GM21515 (cell line): Measurements from ENCODE around the gene MAPK1.
"Not testable (repeated sequence)": the region's sequence is repeated elsewhere in the genome, so short reads cannot be mapped to it uniquely, and the experiment has no call there.

ENCODE experiments used
- ATAC-seq: cut with Tn5 transposase; IDR thresholded peaks from one replicate; pipeline ENCODE4 v1.9.1; 2021; ENCODE audit not compliant: unreplicated experiment

Gene MAPK1

DNA sequence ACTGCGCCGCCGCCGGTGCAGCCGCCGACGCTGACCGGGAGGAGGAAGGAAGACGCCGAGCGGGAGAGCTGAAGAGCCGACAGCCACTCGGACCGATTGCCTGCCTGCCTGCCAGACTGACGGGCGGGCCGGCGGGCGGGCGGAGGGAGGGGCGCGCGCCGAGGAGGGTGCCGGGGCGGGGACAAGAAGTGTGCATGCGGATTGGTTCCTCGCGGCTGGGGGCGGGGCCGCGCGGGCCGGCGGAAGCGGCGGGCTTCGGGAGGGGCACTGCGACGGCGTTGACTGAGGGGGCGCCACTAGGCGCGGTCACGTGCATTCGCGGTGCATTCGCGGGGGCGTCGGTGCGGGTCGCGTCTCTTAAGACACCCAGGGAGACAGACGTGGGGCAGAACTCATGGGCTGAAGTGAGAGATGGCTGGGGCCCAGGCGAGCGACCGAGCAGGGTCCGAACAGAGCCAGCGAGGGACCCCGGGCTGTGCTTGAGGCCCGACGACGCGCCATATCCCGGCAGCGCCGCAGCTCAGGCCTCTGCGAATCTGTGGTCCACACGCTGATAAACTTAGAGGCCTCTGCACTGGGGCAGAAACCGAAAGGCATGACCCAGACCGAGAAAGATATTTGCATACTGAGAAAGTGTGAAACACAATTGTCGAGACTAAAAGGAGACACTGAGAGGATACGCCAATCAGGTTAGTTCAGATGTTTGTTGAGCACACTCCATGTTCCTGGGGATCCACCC lies at the start of gene MAPK1:
MAPK1 (minus strand) TSS at position 118 of the 739 bp plus-strand sequence. CDS start 205 bp downstream, outside the sequence.
- ATAC-seq, result peak; percentile 74

DNA sequence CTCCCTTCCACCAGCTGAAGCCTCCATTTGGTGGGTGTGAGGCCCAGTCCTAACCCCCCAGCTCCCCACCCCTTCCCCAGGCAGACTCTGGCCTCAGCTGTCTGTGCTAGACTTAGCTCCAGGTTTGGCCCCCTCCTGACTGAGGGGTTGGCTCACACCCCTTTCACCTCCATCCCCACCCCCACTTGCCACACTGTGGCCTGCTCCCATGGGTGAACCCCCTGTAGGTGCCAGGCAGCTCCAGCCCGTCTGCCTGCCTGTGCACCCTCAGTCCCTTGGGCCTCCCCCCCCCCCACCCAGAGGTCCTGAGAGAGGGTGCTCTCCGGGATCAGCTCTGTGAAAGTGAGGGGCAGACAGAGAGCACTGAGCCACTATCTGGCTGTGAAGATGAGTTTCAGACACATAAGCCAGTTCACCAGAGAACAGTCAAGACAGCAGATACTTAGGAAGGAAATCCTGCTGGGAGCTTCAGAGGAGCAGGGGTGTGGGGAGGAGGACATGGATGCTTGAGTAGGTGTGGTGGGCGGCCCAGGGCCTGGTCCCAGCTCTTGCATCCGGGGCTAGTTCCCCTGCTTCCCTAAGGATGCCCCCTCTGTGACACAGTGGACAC lies 49.0 kb upstream of the MAPK1 start:
- ATAC-seq, result no peak

DNA sequence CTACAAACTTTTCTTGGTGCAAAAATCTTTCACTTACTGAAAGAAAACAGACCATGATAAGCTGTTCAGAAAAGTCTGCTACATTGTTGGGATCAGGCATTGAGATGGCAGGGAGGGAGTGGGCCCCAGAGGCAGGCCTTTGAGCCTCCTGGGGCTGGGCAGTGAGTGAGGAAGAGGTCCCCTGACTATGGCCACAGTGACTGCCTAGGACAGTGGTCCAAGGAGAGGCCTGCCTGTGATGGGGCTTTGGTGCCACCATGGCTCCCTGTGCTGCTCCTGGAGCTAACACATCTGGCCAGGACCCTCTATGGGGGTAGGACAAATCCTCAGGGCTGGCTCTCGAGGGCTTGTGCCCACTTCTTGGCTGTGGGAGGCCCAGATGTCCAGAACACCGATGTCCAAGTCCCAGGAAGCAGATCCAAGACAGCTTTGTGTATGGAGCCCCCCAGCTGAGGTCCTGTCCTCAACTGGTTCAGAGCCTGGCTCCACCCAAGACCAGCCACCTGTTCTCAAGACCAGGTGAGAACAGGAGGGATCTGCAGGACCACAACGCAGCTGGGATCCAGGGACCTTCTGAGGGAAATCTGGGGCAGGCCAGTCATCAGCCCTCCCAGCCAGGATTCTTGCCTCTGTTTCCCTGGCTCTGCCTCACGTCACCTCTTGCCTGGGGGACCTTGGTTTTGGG lies 48.3 kb upstream of the MAPK1 start:
- ATAC-seq, result no peak

DNA sequence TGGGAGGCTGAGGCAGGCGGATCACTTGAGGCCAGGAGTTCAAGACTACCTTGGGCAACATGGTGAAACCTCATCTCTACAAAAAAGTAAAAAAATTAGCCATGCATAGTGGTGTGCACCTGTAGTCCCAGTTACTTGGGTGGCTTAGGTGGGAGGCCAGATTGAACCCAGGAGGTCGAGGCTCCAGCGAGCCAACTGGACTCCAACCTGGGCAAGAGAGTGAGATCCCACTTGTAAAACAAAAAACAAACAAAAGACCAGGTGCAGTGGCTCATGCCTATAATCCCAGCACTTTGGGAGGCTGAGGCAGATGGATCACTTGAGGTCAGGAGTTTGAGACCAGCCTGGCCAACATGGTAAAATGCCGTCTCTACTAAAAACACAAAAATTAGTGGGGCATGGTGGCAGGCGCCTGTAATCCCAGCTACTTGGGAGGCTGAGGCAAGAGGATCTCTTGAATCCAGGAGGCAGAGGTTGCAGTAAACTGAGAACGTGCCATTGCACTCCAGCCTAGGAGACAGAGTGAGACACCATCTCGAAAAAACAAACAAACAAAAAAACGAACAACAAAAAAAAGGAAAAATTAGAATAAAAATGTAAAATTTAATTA lies 46.7 kb upstream of the MAPK1 start:
- not testable (repeated sequence) for ATAC-seq

DNA sequence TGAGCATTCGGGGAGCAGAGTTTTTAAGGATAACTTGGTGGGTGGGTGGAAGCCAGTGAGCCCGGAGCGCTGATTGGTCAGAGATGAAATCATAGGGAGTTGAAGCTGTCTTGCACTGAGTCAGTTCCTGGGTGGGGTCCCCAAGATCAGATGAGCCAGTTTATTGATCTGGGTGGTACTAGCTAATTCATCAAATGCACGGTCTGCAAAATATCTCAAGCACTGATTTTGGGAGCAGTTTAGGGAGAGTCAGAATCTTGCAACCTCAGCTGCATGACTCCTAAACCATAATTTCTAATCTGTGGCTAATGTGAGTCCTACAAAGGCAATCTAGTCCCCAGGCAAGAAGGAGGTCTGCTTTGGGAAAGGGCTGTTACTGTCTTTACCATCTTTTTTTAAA lies 42.9 kb upstream of the MAPK1 start:
- not testable (repeated sequence) for ATAC-seq

DNA sequence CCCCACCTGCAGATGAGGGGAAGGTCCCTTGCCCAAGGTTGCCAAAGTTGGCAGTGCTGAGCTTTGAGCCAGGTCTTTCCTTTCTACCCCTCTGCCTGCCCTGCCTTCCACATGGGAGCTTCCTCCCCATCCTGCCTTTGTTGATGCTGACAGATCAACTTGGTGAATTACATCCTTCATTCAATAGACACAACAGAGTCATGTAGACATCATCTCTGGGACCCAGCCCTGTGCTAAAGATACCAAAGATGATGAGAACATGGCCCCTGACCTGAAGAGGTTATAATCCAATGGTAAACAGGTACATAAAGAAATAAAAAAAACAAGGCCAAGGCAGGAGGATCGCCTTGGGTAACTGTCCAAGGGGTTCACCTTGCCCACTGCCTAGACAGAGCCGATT lies 42.4 kb upstream of the MAPK1 start:
- no peak for ATAC-seq

DNA sequence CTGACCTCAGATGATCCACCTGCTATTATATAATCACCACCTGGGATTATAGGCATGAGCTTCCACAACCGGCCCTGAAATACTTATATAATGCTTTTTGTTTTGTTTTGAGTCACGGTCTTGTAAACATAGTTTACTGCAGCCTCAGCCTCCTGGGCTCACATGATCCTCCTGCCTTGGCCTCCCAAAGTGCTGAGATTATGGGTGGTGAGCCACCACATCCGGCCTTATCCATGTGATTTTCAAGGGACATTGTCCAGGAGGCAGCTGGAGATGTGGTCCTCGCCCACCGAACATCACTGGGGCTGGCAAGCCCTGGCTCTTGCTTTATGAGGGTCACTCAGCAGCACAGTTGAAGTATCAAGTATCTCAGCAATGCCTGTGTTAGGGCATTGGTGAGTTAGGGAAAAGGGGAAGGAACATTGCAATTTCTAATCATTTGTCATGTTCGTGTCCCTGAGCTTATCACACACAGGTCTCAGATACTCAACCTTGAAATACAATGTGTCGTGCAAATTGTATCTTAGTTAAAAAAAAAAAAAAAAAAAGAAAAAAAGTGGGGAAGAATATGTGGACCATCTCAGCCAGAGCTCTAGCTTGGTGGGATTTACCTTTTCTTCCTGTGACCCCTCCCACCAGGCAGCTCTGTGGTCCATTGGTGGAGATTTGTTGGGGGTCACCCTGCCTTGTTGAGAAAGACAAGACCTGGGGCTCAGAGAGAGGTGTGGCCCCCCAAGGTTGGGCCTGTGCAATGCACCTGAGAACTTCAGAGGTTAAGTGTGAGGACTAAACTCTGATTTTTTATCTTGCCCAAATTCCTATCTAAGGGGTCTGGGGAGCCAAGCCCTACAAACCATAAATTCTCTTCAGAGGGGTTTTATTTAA lies 40.4 kb upstream of the MAPK1 start:
- no peak for ATAC-seq

DNA sequence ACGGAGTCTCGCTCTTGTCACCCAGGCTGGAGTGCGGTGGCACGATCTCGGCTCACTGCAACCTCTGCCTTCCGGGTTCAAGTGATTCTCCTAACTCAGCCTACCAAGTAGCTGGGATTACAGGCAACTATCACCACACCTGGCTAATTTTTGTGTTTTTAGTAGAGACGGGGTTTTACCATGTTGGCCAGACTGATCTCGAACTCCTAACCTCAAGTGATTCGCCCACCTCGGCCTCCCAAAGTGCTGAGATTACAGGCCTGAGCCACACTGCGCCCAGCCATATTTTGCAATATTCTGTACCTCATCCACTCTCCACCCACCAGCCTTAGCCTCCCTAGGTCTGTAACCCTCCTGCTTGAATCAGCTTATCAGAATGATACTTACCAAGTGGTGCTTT lies 37.8 kb upstream of the MAPK1 start:
- not testable (repeated sequence) for ATAC-seq

DNA sequence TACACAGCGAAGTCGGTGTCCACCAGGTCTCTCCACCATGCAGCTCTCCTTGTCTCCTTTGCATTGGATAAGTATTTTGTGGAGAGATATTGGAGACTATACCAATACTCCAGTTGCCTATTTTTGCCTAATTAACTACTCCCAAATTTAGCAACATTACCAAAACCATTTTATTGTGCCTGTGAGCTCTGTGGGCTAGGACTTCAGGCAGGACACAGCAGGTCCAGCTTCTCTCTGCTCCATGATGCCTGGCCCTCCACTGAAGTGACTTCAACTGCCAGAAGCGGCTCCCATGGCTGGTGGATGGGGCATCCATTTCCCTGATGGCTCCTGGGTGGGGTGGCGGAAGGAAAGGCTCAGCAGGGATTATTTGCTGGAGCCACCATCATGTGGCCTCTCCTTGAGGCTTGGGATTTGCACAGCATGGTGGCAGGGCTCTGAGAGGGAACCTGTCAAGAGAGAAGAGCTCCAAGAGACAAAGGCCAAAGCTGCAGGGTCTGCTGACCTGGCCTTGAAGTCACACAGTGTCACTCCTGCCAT lies 36.9 kb upstream of the MAPK1 start:
- ATAC-seq, result no peak

DNA sequence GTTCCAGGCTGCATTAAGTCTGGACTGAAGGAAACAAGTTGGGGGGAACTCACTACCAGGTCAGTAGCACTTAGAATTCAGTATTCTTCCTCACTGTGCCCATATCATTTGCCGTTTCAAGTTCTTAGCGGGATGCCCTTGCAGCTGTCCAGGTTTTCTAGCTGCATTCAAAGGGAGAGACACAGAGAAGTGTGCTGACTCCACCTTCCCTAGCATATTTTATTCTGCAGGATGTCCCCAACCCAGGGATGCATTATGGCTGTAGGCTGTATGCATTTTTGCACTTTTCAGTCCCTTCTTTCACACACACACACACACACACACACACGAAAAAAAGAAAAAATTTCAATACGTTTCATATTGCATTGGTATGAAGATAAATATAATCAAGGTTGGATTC lies 35.8 kb upstream of the MAPK1 start:
- no peak for ATAC-seq

DNA sequence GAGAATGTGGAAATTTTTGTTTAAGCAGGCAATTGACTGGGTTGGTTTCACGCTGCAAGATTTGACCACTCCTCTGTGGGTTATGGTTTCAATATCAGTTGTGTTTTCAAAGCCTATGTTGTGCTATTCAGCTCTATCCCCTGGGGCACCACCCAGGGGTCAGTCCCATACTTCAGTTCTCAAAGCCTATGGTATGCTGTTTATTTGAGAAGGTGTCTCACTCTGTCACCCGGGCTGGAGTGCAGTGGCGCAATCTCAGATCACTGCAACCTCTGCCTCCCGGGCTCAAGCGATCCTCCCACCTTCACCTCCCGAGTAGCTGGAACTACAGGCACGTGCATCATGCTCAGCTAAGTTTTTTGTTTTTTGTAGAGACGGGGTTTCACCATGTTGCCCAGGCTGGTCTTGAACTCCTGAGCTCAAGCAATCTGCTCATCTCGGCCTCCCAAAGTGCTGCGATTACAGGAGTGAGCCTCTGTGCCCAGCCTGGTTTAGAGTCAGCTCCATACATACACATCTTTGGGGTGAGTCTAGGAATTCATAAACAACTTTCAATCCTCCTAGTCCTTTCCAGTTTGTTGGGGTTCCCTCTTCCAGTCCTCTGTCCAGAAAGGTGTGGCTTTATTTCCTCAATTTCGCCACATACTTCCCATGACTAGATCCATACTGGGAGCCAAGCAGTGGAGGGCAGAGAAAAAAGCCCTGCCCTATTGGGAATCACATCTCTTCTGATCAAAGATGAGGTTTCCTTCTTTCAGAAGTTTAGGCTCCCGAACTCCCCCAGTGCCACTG lies 35.0 kb upstream of the MAPK1 start:
- no peak for ATAC-seq

DNA sequence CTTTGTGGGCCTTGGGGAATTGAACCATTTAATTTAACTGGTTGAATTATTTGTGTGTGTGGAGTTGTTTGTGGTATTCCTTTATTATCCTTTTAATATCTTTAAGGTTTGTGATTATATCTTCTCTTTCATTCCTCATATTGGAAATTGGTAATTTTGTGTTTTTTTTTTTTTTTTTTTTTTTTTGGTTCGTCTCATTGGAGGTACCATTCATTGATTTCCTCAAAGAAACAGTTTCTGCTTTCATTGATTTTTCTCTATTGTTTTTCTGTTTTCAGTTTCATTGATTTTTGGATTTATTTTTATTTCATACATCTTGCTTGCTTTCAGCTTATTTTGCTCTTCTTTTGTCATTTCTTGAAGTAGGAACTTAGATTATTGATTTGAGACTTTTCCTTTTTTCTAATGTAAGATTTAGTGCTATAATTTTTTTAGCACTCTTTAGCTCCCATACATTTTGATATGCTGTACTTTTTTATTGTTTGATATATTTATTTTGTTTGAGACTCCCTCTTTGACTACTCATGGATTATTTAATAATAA lies 31.0 kb upstream of the MAPK1 start:
- no peak for ATAC-seq

DNA sequence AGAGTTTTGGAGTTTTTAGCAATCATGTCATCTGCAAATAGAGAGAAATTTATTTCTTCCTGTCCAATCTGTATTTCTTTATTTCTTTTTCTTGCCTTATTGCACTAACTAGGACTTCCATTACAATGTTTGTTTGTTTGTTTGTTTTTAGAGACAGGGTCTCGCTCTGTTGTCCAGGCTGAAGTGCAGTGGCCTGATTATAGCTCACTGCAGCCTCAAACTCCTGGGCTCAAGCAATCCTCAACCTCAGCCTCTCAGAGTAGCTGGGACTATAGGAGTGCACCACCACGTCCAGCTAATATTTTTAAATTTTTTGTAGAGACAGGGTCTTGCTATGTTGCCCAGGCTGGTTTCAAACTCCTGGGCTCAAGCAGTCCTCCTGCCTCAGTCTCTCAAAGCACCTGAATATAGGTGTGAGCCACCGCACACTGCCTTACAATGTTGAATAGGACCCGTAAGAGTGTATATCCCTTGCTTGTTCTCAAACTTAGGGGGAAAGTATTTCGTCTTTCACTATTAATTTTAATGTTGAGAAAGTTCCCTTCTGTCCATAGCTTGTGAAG lies 29.6 kb upstream of the MAPK1 start:
- ATAC-seq, result no peak

DNA sequence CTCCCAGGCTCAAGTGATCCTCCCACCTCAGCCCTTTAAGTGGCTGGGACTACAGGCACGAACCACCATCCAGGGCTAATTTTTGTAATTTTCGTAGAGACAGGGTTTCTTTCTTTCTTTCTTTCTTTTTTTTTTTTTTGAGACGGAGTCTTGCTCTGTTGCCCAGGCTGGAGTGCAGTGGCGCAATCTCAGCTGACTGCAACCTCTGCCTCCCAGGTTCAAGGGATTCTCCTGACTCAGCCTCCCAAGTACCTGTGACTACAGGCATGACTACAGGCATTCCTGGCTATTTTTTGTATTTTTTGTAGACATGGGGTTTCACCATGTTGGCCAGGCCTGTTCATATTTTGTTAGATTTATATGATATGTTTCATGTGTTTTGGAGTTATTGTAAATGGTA lies 28.8 kb upstream of the MAPK1 start:
- ATAC-seq, result not testable (repeated sequence)

DNA sequence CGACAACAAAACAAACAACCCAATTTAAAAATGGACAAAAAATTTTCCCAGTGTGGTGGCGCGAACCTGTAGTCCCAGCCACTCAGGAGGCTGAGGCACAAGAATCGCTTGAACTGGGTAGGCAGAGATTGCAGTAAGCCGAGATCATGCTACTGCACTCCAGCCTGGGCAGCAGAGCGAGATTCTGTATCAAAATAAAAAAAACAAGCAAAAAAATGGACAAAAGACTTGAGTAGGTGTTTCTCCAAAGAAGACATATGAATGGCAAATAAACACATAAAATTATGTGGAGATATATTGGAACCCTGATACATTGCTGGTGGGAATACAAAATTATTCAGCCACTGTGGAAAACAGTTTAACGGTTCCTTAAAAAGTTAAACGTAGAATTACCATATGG lies 27.4 kb upstream of the MAPK1 start:
- no peak for ATAC-seq

DNA sequence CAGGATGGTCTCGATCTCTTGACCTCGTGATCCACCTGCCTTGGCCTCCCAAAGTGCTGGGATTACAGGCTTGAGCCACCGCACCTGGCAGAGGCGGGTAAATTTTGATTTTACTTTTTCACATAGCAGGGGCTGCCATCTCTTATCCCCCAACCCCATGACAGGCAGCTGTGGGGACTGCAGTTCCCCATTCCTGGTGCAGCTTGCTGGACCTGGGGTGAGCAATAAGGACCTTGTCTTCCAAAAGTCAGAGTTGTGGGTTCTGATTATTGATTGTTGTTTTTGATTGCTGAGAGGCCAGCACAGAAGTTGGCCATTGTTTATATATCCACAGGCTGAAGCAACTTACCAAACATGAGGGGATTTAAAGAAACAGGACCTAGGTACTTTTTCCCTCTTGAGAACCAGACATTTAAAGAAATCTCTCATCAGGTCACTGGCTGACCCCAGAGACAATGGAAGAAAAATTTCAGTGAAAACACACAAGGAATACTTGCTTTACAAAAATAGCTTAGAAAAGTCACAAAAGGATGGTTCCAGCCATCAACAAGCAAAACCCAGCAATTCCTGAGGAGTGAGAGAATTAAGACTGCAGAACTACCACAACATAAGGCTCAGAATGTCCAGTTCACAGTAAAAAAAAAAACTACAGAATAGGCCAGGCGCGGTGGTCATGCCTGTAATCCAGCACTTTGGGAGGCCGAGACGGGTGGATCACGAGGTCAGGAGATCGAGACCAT lies 22.0 kb upstream of the MAPK1 start:
- no peak for ATAC-seq

DNA sequence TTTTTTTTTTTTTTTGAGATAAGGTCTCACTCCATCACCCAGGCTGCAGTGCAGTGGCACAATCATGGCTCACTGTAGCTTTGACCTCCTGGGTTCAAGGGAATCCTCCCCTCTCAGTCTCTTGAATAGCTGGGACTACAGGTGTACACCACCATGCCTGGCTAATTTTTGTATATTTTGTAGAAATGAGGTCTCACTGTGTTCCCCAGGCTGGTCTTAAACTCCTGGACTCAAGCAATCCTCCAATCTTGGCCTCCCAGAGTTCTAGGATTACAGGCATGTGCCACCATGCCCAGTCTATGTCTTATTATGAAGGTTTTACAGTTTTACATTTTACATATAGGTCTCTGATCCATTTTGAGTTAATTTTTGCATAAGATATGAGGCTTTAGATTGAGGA lies 20.4 kb upstream of the MAPK1 start:
- no peak for ATAC-seq

DNA sequence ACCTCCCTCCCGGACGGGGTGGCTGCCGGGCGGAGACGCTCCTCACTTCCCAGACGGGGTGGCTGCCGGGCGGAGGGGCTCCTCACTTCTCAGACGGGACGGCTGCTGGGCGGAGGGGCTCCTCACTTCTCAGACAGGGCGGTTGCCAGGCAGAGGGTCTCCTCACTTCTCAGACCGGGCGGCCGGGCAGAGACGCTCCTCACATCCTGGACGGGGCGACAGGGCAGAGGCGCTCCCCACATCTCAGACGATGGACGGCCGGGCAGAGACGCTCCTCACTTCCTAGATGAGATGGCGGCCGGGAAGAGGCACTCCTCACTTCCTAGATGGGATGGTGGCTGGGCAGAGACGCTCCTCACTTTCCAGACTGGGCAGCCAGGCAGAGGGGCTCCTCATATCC lies 16.5 kb upstream of the MAPK1 start:
- not testable (repeated sequence) for ATAC-seq
